Suppressor macrophage treated with lipopolysaccharide for 1 hour (primary cell): ENCODE measurements around the gene SVIL.
A peak's percentile ranks its signal among the peaks of the same experiment; 100 is the strongest.
"Not testable (repeated sequence)": the region's sequence is repeated elsewhere in the genome, so short reads cannot be mapped to it uniquely, and the experiment has no call there.

Experiments used
- DNase-seq, 3 donors: peaks; one replicate each; pipeline ENCODE4 v3.0.0-alpha.2; 2020 to 2022

The SVIL gene

GRCh38 chr10:29482591-29483431, 152.0 kb downstream of the SVIL start:
- peak in 1 of 3 donors; percentile 14 for DNase-seq

GRCh38 chr10:29481906-29482440, 152.8 kb downstream of the SVIL start:
- DNase-seq = no peak

- no peak for DNase-seq
Observed at GRCh38 chr10:29479981-29480954, 154.5 kb downstream of the SVIL start.

GRCh38 chr10:29479081-29479925, 155.5 kb downstream of the SVIL start:
- no peak for DNase-seq

- no peak for DNase-seq
Observed at GRCh38 chr10:29473406-29474100, 161.2 kb downstream of the SVIL start.

- DNase-seq = no peak
Observed at GRCh38 chr10:29473087-29473356, 161.7 kb downstream of the SVIL start.

GRCh38 chr10:29472301-29473086, 162.3 kb downstream of the SVIL start:
- no peak for DNase-seq

GRCh38 chr10:29471544-29471859, 163.3 kb downstream of the SVIL start:
- DNase-seq = peak in 2 of 3 donors; percentile 23 to 26

GRCh38 chr10:29470843-29471543, 163.8 kb downstream of the SVIL start:
- no peak for DNase-seq

- DNase-seq = peak in 1 of 3 donors; percentile 31
Observed at GRCh38 chr10:29470355-29470705, 164.4 kb downstream of the SVIL start.

GRCh38 chr10:29469481-29470354, 165.1 kb downstream of the SVIL start:
- no peak for DNase-seq

GRCh38 chr10:29465384-29465783, 169.4 kb downstream of the SVIL start:
- no peak for DNase-seq

GRCh38 chr10:29464671-29465171, 170.1 kb downstream of the SVIL start:
- not testable (repeated sequence) for DNase-seq

- no peak for DNase-seq
Observed at GRCh38 chr10:29461042-29461441, 173.7 kb downstream of the SVIL start.

- DNase-seq = not testable (repeated sequence)
Observed at GRCh38 chr10:29458190-29458589, 176.6 kb downstream of the SVIL start.

- no peak for DNase-seq
Observed at GRCh38 chr10:29455095-29455494, 179.7 kb downstream of the SVIL start.

GRCh38 chr10:29454250-29454649, 180.5 kb downstream of the SVIL start:
- no peak for DNase-seq

- DNase-seq = no peak
Observed at GRCh38 chr10:29452546-29452945, 182.2 kb downstream of the SVIL start.

GRCh38 chr10:29451946-29452345, 182.8 kb downstream of the SVIL start:
- DNase-seq = no peak
